Right atrium auricular region (tissue), 2 donors: ENCODE measurements around the gene REV3L. TPM values are rescaled to one million over a fixed set of nuclear protein-coding genes. Genes with fewer than 3 reads are reported as not detected.
"Not testable (repeated sequence)": the region's sequence is repeated elsewhere in the genome, so short reads cannot be mapped to it uniquely, and the experiment has no call there.

Source experiments
- DNase-seq: peaks from one replicate; pipeline ENCODE4 v3.0.0-alpha.2; 2019; ENCODE audit warnings: low spot score
- H3K27ac ChIP-seq, 2 donors: fragments of 200-600 bp; sonication (generic); 1 replicate in 1 of 2; 2 replicates in 1 of 2; pipeline ENCODE4 v1.5.1; 2016 to 2019
- H3K27me3 ChIP-seq, 2 donors: fragments of 200-600 bp; sonication (generic); one replicate each; pipeline versions ENCODE4 v1.5.1 to v1.6.0; 2017 to 2019
- H3K36me3 ChIP-seq: fragments of 200-600 bp; sonication (generic); one replicate; pipeline ENCODE4 v1.5.1; 2016
- H3K4me1 ChIP-seq, 2 donors: fragments of 200-600 bp; sonication (generic); one replicate each; pipeline versions ENCODE4 v1.5.1 to v1.6.0; 2017 to 2019
- H3K4me3 ChIP-seq, 2 donors: fragments of 200-600 bp; sonication (generic); 1 replicate in 1 of 2; 2 replicates in 1 of 2; pipeline ENCODE4 v1.5.1; 2017 to 2019; ENCODE audit warnings: mild to moderate bottlenecking in 1 of 2, moderate library complexity in 1 of 2
- H3K9me3 ChIP-seq, 2 donors: fragments of 200-600 bp; sonication (generic); one replicate each; pipeline ENCODE4 v1.5.1; 2019
- CTCF ChIP-seq, 2 donors: fragments of 200-600 bp; sonication (generic); IDR thresholded peaks; one replicate each; pipeline ENCODE4 v1.5.1; 2019; ENCODE audit warnings: antibody characterized with exemption in 2 of 2
- total RNA-seq, 2 donors: library from RNA; depleted of rRNA; stranded (reverse); fragments of >200 nt; gene quantifications; one replicate each; pipeline ENCODE4 v1.1.0, GENCODE V29; 2016

Gene REV3L
- total RNA-seq, 2 donors from 2014 or later, result 14.5 to 34.2 TPM

- no peaks in the 10 kb centered on the region for H3K9me3 ChIP-seq
- H3K27me3 ChIP-seq, result no peaks in the 10 kb centered on the region
- no peak overlapping the region for H3K27ac ChIP-seq
- H3K36me3 ChIP-seq, result peaks cover 39% of the 10 kb centered on the region
- H3K4me1 ChIP-seq, result no peaks in the 10 kb centered on the region
- no peak overlapping the region for H3K4me3 ChIP-seq
- DNase-seq, result no peak
- no peak for TF ChIP-seq CTCF (IDR thresholded peaks at IDR 0.05)
These were observed 160.9 kb downstream of the REV3L start for GRCh38 chr6:111322145-111322544.

- H3K36me3 ChIP-seq, result peaks cover 62% of the 10 kb centered on the region
- H3K4me1 ChIP-seq, H3K27me3 ChIP-seq, H3K27ac ChIP-seq, H3K4me3 ChIP-seq, DNase-seq, H3K9me3 ChIP-seq: not testable (repeated sequence)
These were observed 175.1 kb downstream of the REV3L start for GRCh38 chr6:111307950-111308349.

- Histone ChIP-seq H3K9me3 (no peaks in the 10 kb centered on the region), H3K4me3 (no peak overlapping the region), H3K36me3 (peaks cover 59% of the 10 kb centered on the region), H3K27ac (no peak overlapping the region), H3K4me1 (no peaks in the 10 kb centered on the region), H3K27me3 (no peaks in the 10 kb centered on the region)
- DNase-seq, result no peak
- TF ChIP-seq CTCF (IDR thresholded peaks at IDR 0.05), result no peak
These were observed 175.7 kb downstream of the REV3L start for GRCh38 chr6:111307275-111307858.

- Histone ChIP-seq H3K27ac (no peak overlapping the region), H3K9me3 (no peaks in the 10 kb centered on the region), H3K4me3 (no peak overlapping the region), H3K27me3 (no peaks in the 10 kb centered on the region), H3K4me1 (no peaks in the 10 kb centered on the region), H3K36me3 (peaks cover 53% of the 10 kb centered on the region)
- no peak for DNase-seq
- TF ChIP-seq CTCF (IDR thresholded peaks at IDR 0.05), result no peak
These were observed 176.7 kb downstream of the REV3L start for GRCh38 chr6:111306104-111306888.

GRCh38 chr6:111301946-111302345 is 181.1 kb downstream of the REV3L start:
- H3K4me3 ChIP-seq, result no peak overlapping the region
- H3K4me1 ChIP-seq, result no peaks in the 10 kb centered on the region
- H3K27ac ChIP-seq, result peak overlapping the region; percentile 1 to 60
- no peak for TF ChIP-seq CTCF (IDR thresholded peaks at IDR 0.05)
- no peaks in the 10 kb centered on the region for H3K27me3 ChIP-seq
- H3K36me3 ChIP-seq, result peaks cover 10% of the 10 kb centered on the region
- DNase-seq, result no peak
- H3K9me3 ChIP-seq, result no peaks in the 10 kb centered on the region

GRCh38 chr6:111300938-111301800 is 181.8 kb downstream of the REV3L start:
- not testable (repeated sequence) for H3K36me3 ChIP-seq, H3K9me3 ChIP-seq, H3K4me3 ChIP-seq, H3K27me3 ChIP-seq, DNase-seq, H3K4me1 ChIP-seq
- peak overlapping the region in 1 of 2 donors; percentile 60 for H3K27ac ChIP-seq
